GM20431 (cell line): ENCODE data around the gene IL24.
"Not testable (repeated sequence)": the region's sequence is repeated elsewhere in the genome, so short reads cannot be mapped to it uniquely, and the experiment has no call there.

ENCODE experiments used
- in situ Hi-C: fragments of 300-500 bp; cut with MseI, MboI; formaldehyde crosslinking; loops from one replicate; pipeline ENCODE4 v1.15.0; 2020; ENCODE audit warnings: low sequenced_read_pairs; ENCODE audit not compliant: unreplicated experiment

Gene IL24, protein sequence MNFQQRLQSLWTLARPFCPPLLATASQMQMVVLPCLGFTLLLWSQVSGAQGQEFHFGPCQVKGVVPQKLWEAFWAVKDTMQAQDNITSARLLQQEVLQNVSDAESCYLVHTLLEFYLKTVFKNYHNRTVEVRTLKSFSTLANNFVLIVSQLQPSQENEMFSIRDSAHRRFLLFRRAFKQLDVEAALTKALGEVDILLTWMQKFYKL

GRCh38 chr1:206897175-206897574 lies at the start of gene IL24:
TSS of gene IL24 (plus strand) at chr1:206897443. CDS start at chr1:206897833, 390 bp downstream.
- in situ Hi-C loops: no loop called here

- in situ Hi-C loops: no loop called here
These were observed 49.3 kb upstream of the IL24 start for GRCh38 chr1:206847946-206848345.

- in situ Hi-C loops: no loop called here
These were observed 46.8 kb upstream of the IL24 start for GRCh38 chr1:206850401-206850800.

- in situ Hi-C loops: no loop called here
These were observed 45.8 kb upstream of the IL24 start for GRCh38 chr1:206851341-206852010.

DNA sequence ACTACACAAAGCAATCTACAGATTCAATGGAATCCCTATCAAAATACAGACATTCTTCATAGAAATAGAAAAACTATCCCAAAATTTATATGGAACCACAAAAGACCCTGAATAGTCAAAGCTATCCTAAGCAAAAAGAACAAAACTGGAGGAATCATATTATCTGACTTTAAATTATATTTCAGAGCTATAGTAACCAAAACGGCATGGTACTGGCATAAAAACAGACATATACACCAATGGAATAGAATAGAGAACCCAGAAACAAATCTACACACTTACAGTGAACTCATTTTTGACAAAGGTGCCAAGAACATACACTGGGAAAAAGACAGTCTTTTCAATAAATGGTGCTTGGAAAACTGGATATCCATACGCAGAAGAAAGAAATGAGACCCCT lies 44.6 kb upstream of the IL24 start:
- in situ Hi-C loops: not testable (repeated sequence)

DNA sequence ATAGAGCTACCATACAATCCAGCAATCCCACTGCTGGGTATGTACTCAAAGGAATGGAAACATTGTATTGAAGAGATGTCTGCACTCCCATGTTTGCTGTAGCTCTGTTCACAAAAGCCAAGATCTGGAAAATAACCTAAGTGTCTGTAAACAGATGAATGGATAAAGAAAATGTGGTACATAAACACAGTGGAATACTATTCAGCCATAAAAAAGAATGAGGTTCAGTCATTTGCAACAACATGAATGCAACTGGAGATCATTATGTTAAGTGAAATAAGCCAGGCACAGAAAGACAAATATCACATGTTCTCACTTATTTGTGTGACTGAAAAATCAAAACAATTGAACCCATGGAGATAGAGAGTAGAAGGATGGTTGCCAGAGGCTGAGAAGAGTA lies 43.5 kb upstream of the IL24 start:
- in situ Hi-C loops: not testable (repeated sequence)

- in situ Hi-C loops: no loop called here
These were observed 42.7 kb upstream of the IL24 start for GRCh38 chr1:206854401-206855129.

GRCh38 chr1:206855859-206856258 lies 41.4 kb upstream of the IL24 start:
- in situ Hi-C loops: no loop called here

DNA sequence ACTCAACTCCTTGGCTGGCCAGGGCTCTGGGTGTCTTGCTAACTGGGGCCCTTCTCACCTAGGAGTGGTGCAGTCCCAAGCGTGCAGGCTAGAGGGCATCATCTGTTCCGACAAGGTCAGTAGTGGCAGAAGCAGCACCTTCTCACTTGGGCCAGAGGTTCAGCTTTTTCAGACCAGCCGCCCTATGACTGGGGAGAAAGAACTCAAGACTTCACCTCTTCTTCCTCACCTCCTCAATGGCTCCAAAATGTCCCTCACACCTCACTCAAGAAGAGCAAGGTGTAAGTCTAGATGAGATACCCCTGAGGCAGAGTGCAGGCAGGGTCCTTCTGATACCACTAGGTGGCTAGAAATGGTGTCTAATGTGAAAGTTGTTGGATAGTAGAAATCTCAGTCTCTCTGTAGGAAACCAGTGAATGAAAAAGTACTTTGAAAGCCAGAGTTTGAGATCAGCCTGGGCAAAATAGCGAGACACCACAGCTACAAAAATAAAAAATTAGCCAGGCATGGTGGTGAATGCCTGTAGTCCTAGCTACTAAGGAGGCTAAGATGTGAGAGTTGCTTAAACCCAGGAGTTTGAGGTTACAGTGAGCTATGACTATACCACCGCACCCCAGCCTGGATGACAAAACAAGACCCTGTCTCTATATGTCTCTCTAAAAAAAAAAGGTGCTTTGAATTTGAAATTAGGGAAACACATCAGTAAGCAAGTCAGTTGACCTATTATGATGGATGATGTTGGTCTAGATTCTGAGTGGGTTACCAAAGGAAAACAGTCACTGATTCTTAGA lies 40.4 kb upstream of the IL24 start:
- in situ Hi-C loops: no loop called here

DNA sequence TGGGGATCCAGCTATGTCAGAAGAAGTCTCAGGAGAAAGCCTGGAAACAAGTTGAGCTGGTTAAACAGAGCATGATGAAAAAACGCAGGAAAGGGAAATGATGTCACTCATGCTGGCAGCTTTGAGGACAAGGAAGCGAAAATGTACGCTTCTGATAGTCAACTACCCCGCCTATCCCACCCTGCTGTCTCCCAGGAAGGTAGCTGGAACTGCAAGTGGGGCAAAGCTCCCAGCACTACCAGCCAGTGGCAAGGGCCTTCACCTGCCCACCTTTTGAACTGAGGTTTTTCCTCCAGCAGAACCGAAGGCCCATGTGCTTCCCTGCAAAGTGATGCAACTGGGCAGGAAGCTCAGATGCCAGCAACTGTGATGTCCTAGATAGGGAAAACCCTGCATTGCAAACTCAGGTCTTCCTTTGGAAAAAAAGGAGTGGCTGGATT lies 38.1 kb upstream of the IL24 start:
- in situ Hi-C loops: no loop called here

- in situ Hi-C loops: no loop called here
These were observed 37.1 kb upstream of the IL24 start for GRCh38 chr1:206860165-206860564.

- in situ Hi-C loops: no loop called here
These were observed 34.0 kb upstream of the IL24 start for GRCh38 chr1:206863266-206863665.

DNA sequence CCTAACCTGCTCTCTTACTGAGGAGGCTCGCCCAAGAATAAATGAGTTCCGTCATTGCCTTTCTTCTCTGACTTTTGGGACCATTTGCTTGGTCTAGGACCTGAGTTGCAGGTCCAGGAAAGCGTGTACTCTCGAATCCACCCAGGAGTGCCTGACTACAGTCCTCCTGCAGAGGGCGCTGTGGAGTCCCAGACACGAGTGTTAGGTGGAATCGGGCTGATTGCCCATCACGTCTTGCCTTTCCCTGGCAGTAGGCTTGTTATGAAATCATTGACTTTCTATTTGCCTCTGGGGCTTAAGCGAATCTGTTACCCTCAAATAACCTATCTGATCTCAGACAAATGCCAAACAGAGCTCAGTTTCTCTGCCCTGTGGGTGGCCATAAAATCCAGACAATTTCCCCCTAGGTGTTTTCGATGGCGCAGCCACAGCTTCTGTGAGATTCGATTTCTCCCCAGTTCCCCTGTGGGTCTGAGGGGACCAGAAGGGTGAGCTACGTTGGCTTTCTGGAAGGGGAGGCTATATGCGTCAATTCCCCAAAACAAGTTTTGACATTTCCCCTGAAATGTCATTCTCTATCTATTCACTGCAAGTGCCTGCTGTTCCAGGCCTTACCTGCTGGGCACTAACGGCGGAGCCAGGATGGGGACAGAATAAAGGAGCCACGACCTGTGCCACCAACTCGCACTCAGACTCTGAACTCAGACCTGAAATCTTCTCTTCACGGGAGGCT lies 32.1 kb upstream of the IL24 start, which contains the start of gene IL20:
IL20 (plus strand) TSS at position 685 of the 733 bp plus-strand sequence. CDS start 230 bp downstream, outside the sequence.
- in situ Hi-C loops: no loop called here

GRCh38 chr1:206866062-206866461 lies 31.2 kb upstream of the IL24 start:
- in situ Hi-C loops: no loop called here

DNA sequence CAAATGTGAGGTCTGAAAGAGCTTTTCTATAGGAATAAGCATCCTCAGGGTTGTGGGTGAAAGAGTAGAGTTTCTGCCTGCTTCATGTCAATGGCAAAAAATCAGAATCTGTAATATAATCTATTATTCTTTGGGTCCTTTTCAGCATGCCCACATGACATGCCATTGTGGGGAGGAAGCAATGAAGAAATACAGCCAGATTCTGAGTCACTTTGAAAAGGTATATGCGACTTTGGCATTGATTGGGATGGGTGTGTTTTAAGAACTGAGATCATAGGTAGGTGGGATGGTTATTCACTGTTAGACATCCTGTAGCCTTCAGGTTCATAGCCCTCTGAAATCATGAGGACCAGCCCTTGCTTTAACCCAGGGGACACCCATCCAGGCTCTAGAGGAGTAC lies 30.0 kb upstream of the IL24 start:
- in situ Hi-C loops: no loop called here

- in situ Hi-C loops: no loop called here
These were observed 29.5 kb upstream of the IL24 start for GRCh38 chr1:206867716-206868115.

DNA sequence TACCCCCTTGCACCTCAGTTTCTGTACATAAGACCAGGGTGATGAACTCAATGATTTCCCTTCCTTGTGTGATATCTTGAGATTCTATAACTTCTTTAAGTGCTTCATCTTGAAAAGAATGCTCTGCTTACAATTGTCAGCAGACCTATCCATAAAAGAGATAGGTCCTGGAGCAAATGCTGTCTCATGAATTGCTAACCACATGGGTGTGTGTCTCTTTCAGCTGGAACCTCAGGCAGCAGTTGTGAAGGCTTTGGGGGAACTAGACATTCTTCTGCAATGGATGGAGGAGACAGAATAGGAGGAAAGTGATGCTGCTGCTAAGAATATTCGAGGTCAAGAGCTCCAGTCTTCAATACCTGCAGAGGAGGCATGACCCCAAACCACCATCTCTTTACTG lies 29.0 kb upstream of the IL24 start:
- in situ Hi-C loops: no loop called here

DNA sequence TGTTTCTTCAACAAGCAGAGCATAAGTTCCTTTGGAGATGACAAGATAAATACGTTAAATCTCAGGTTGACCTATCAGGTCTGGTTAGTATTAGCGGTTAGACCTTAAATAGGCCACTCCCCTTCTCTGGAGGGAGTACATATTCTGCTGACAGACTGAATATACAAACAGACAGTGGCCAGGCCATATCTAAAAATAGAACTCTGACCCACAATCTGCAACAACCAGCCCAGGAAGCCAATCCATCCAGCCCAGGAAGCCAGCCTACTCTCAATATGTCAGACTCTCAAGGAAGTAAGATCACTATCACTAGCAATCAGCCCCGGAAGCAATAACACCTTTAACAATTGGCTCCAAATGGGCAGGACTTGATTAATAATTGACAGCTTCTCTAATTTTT lies 25.1 kb upstream of the IL24 start:
- in situ Hi-C loops: no loop called here

DNA sequence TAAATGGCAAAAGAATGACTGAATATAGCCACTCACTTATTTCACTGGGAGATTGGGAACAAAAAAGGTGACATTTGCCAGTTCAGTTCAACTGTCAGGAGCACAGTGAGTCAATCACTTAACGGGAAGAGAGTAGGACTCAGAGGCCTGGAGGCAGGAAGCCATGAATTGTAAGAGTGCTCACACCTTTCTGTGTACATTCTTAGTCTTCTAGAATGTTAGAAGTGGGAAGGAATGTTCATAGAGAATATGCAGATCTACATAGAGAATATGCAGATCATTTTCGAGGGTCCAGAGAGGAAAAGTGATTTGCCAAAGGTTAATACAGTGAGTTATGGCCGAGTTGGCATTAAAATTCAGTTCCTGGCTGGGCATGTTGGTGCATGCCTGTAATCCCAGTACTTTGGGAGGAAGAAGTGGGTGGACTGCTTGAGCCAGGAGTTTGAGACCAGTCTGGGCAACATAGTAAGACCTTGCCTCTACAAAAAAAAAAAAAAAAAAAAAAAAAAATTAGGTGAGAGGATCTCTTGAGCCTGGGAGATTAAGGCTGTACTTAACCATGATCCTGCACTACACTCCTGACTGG lies 23.5 kb upstream of the IL24 start:
- in situ Hi-C loops: no loop called here
